SK-N-MC (cell line): ENCODE measurements around the gene CAAP1.

Experiments used
- EZH2 ChIP-seq: fragments of 200-600 bp; sonication (generic); IDR thresholded peaks from one replicate; pipeline ENCODE4 v1.6.1; 2017; ENCODE audit warnings: antibody characterized with exemption
- FOXP2 ChIP-seq: optimal IDR thresholded peaks from 2 replicates; pipeline ENCODE3; 2011; ENCODE audit warnings: mild to moderate bottlenecking, moderate library complexity; ENCODE audit not compliant: insufficient read depth; ENCODE audit errors: extremely low read length, control extremely low read depth
- POLR2AphosphoS5 ChIP-seq: IDR thresholded peaks from 2 replicates; pipeline ENCODE4 v1.6.1; 2012; ENCODE audit warnings: mild to moderate bottlenecking, low read depth, low read length, borderline replicate concordance

- TF ChIP-seq EZH2: no peak
- no peak for TF ChIP-seq POLR2AphosphoS5
- no peak for TF ChIP-seq FOXP2
These were observed 876 bp downstream of the CAAP1 start for GRCh38 chr9:26891726-26892125.
